ENCODE results near the gene AS3MT.

Gene AS3MT

DNA sequence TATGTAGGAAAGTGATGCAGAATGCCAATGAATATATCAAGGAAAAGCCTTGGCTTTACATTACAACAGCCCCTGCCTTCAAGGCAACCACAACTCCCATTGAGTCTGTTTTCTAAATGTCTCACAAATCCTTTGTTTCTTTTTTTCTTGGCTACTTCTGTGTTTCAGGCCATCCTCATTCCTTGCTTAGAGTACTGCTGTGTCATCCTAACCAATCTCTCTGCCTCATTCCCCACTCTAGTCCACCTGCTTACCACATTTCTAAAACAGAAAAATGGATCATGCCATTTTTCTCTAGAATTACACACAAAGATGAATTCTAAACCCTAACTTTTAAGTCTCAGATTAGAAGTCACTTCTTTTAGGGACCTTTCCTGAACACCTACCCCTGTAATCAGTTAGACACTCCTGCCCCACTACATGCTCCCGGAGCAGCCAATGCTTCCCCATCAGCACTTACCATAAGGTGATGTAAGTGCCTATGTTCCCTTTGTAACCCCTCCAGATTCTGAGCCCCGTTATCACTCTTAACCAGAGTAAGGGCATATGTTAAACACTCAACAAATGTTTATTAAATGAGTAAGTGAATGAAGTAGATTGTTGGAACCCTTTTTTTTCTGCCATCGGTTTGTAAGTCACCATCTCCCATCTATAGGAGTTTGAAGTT is 12.4 kb upstream of the AS3MT start:
- DNase-seq: no peak

DNA sequence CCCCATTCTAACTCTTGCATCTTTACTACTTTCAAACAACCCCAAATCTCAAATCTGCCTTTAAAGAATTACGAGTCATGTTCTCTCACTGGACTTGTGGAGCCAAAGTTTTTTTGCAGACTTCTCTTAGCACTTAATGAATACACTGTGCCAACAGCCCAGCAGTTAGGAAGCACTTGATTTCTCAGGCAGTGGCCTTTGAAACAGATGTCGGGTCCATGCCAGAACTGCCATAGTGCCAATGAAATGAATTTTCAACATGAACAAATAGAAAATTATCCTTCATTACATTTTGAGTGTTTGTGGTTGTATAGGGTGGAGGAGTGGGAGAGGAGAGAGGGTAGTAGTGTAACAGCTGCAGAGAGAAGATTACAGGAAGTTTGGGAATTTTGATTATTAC is 9.4 kb upstream of the AS3MT start:
- no peak for DNase-seq

- DNase-seq: no peak
Observed at GRCh38 chr10:102863660-102864059, 5.6 kb upstream of the AS3MT start.

DNA sequence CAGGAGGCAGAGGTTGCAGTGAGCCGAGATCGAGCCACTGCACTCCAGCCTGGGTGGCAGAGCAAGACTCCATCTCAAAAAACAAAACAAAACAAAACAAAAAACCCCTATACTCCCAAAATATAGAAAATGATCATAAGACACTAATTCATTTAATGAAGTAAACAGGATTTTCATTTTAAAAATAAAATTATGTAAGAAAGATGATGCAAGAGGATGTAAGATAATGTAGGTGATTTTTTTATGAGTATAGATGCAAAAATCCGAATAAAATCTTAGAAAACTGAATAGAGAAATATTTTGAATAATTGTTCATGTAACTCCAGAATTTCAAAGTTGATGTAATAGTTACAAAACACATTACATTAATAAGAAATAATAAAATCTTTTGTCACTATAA is 3.6 kb upstream of the AS3MT start:
- no peak for DNase-seq

DNA sequence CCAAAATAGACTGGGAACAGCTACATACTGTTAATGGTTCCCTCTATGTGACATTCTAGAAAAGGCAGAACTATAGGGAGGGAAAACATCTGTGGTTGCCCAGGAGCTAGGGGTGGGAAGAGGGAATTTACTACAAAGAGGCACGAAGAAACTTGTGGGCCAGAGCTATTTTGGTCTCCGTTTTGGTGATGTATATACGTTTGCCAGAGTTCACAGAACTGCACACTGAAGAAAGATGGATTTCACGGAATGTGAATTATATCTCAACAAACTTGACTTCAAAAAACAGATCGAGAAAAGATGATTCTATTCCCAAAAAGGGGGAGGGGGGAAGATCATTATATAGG is 386 bp upstream of the AS3MT start:
- no peak for DNase-seq

DNA sequence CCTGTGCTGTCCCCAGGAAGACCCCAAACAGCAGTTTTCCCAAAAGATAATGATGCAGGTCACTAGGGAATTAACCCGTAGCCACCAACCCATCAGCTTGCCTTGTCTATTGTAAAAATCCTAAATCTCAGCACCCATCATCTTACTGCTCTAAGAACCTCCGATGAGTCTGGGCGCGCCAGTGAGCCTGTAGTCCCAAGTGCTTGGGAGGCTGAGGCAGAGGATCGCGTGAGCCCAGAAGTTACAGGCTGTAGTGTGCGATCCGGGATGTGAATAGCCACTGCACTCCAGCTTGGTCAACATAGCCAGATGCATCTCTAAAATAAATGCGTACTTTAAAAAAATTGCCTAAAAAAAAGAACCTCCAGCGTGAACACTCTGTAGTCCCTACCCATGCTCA is 951 bp downstream of the AS3MT start:
- no peak for DNase-seq

GRCh38 chr10:102872163-102872562 is 2.9 kb downstream of the AS3MT start:
- no peak for DNase-seq

DNA sequence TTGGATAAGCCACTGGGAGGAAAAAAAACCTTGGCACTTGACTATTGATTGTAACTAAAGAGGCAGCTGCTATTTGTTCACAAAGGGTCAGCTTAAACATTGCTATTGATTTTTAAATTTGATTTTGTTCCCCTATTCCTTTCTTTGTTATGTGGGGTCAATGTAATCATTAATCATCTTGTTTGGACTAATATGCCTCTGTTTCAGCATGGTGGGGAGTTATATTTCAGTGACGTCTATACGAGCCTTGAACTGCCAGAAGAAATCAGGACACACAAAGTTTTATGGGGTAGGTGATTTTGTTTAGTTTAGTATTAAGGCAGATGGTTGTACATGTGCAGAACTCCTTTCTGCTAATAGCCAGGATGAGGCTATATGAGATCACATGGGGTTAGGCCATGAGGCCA is 7.5 kb downstream of the AS3MT start:
- DNase-seq: no peak

- DNase-seq: no peak
Observed at GRCh38 chr10:102878629-102879028, 9.4 kb downstream of the AS3MT start.

- no peak for DNase-seq
Observed at GRCh38 chr10:102880256-102880655, 11.0 kb downstream of the AS3MT start.

DNA sequence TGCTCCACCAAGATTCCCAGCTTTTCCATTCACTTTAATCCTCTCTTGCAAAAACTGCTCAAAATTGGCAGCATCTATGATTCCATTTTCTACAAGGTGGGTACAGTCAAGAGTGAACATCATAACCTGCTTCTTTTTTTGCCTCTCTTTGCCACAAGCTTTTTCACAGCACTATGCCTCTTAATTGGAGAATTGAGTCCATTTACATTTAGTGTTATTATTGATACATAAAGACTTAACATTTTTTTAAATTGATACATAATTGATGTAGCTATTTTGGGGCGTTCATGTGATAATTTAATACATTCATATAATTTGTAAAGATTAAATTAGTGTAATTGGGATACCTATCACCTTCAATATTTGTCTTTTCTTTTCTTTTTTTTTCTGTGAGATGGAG is 18.8 kb downstream of the AS3MT start:
- DNase-seq: no peak

DNA sequence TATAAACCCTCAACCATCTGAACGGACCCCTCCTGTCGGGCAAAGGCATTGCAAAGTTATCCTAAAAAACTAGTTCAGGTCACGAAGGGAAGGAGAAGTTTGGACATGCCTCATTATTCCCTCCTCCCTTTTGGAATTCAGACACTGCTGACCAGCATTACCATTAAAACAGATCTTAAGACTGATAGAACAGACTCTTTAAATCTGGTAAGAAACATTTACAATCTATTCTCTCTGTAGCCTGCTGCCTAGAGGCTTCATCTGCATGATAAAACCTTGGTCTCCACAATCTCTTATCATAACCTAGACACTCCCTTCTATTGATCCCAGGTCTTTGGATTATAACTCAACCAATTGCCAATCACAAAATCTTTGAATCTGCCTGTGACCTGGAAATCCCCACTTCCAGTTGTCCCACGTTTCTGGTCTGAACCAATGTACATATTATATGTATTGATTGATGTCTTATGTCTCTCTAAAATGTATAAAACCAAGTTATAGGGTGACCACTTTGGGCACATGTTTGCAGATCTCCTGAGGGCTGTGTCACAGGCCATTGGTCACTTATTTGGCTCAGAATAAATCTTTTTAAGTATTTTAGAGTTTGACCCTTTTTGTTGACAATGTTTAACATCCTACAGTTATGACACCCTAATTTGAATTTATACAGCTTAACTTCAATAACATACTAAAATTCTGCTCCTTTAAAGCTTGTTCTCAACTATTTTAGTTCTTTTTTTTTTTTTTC is 25.4 kb downstream of the AS3MT start:
- DNase-seq: no peak

DNA sequence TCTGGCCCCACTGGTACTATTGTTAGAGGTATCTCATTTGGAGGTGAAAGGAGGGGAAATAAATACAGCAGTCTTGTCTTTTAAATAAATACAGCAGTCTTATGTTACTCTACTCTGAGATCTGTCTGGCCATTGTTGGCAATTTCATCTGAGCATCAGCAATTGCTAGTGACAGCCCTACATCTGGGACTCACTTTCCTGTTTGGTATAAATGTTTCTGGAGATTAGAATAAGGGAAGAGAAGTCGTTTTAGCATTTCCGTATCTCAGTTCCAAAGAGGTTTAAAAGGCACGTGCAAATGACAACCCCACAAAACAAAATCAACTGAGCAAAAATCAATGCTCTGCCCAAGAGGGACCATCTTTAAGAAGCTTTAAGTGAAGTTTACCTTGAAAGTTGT is 30.7 kb downstream of the AS3MT start:
- DNase-seq: no peak

DNA sequence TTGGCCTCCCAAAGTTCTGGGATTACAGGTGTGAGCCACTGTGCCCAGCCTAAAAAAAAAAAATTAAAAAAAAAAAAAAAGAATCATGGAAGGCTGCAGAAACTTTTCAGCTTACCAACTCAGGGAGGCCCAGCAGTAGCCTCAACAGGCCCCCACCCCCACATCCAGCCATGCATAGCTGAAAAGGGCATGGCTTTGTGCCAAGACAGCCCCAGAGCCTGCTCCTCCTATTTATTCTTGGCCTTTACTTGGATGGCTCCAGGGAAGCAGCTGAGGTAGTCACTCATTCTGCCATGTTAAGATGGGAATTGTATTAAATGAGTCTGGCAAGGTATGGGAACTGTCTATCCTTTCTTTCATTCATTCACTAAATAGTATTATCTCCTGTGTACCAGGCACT is 35.1 kb downstream of the AS3MT start:
- DNase-seq: no peak

- DNase-seq: no peak
Observed at GRCh38 chr10:102906507-102906906, 37.2 kb downstream of the AS3MT start.

DNA sequence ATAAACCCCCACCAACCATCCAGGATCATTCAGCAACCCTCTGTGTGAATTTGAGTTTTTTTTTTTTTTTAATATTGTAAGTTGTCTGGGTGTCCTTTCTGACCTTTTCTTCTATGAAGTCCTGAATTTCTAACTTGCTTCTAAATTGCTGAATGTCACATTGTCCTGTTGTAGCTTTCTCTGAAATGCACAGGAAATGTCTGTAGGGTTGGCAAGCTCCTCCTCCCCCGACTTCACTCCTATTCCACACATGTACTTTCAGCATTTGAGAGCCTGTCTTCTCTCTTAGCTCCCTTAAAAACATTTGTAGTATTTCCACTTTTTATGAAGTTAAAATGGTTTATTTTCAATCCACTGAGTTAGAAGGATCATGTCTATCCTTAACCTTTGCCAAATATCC is 45.5 kb downstream of the AS3MT start:
- no peak for DNase-seq

DNA sequence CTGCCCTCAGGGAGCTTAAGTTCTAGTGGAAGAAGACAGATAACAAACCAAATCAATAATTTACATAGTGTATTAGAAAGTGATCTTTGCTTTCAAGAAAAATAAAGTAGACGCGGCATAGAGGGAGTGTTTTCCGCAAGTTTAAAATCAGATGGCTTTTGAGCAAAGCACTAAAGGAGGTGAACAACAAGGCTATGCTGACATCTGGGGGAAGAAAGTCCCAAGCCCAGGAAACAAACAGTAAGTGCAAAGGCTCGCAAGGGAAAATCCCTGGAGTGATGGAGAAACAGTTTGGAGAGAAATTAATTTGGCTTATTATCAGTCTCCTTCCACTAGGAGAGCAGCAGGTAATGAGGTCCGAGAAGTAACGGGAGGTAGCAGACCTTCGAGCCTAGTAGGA is 46.9 kb downstream of the AS3MT start:
- DNase-seq: no peak

- peak; percentile 85 for DNase-seq
Observed at GRCh38 chr10:102917314-102917961, 48.2 kb downstream of the AS3MT start.

DNA sequence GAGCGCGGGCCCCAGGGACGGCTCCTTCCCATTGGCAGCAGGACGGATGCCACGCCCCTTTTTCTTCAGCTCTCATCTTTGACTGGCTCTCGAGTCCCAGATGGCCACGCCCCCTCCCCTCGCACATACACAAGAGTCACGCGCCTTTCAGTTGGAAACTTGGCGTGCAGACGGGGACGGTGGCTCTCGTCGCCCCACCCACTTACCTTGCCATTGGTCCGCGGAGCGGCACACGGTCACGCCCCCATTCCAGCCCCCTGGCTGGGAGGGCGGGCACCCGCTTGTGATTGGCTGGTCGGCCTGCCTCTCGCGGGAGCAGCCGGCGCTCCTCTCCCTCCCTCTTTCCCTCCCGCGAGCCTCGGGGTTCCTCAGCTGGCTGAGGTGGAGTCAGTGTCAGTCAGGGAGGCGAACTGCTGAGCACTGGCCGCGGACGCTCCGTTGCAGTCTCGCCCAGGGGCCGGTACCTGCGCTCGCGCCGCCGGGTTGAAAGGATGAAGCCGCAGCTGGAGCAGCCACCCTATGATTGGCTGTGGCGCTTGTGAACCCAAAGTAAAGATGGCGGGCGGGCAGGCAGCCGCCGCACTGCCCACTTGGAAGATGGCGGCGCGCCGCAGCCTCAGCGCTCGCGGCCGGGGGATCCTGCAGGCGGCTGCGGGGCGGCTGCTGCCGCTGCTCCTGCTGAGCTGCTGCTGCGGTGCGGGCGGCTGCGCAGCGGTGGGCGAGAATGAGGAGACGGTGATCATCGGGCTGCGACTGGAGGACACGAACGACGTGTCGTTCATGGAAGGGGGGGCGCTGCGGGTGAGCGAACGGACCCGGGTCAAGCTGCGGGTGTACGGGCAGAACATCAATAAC is 48.9 kb downstream of the AS3MT start, which contains the start of gene CNNM2:
TSS of gene CNNM2 (plus strand) at position 333 of the 855 bp plus-strand sequence. CDS start at position 520, 187 bp downstream.
- peak; percentile 100 for DNase-seq

GRCh38 chr10:102918817-102919245 is 49.6 kb downstream of the AS3MT start:
- peak; percentile 48 for DNase-seq

- peak; percentile 15 for DNase-seq
Observed at GRCh38 chr10:102919246-102919959, 50.1 kb downstream of the AS3MT start.

GRCh38 chr10:102919992-102920739 is 50.9 kb downstream of the AS3MT start:
- DNase-seq: no peak

Measured in activated naive CD4-positive, alpha-beta T cell treated with Interleukin-2 at 50 U/mL for 16 hours (primary cell).